ENCODE results near the gene RPE.

DNA sequence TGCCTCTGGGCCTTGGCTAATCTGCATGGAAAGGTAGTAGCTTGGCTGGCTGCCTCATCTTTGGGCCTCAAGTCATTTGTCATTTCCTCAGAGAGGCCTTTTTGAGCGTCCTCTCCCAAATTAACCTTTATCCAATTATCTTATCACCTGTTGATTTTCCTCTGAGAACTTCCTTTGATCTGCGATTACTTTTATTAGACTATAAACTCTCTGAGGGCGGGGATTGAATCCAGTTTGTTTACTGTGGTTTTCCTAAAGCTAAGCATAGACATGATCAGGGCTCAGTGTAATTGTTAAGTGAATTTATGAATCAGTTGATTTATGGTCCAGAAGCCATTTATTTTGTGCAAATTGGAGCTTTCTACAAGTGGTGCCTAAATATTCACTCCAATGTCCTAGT, 7.5 kb downstream of the RPE start:
- TF ChIP-seq POLR2AphosphoS2 (IDR thresholded peaks at IDR 0.05; ENCODE audit: low read depth, low read length) (no peak), POLR2A (IDR thresholded peaks at IDR 0.05; ENCODE audit: low read depth, low read length) (no peak), SREBF1 (IDR thresholded peaks at IDR 0.05; ENCODE audit: low read length) (no peak), EP300 (IDR thresholded peaks at IDR 0.05; ENCODE audit: borderline replicate concordance in 1 of 2, control insufficient read depth in 1 of 2, low read depth in 2 of 2, low read length in 2 of 2) (no peak), MYC (IDR thresholded peaks at IDR 0.05; ENCODE audit: insufficient read depth, insufficient read length, insufficient replicate concordance, low read length, severe bottlenecking) (no peak), FOS (IDR thresholded peaks at IDR 0.05; ENCODE audit: borderline replicate concordance, extremely low read depth, insufficient read length) (no peak), SPI1 (IDR thresholded peaks at IDR 0.05; ENCODE audit: borderline replicate concordance, insufficient read depth, low read depth, low read length) (no peak), IKZF1 (conservative IDR thresholded peaks at IDR 0.05) (no peak)

All from GM12878 (cell line).